Breast epithelium (tissue), 3 donors: Measurements from ENCODE around the gene ST6GALNAC1.

Source experiments
- CTCF ChIP-seq, 3 donors: fragments of 450-650 bp; IDR thresholded peaks; one replicate each; pipeline ENCODE4 v1.5.1; 2016 to 2017; ENCODE audit warnings: antibody characterized with exemption in 3 of 3, mild to moderate bottlenecking in 3 of 3, moderate library complexity in 3 of 3
- POLR2A ChIP-seq: fragments of 450-650 bp; IDR thresholded peaks from one replicate; pipeline ENCODE4 v1.6.1; 2016; ENCODE audit warnings: antibody characterized with exemption, mild to moderate bottlenecking, moderate library complexity

DNA sequence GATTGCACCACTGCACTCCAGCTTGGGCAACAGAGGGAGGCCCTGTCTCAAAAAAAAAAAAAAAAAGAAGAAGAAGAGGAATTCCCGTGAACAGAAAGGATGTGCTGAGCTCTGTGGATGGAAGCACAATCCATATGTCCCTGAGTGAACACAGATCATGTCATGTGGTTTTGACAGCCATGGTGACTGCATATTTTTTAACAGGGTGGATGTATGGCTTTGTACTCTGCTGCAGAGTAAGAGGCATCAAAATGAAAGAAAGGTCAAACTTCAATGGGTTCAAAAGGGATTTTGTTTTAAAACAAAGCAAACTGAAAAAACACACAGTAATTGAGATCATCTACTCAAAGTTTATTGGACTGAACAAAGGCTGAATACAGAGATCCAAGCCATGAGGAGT lies 35.7 kb upstream of the ST6GALNAC1 start:
- no peak for TF ChIP-seq POLR2A
- no peak for TF ChIP-seq CTCF (IDR thresholded peaks at IDR 0.05)
